Peyer's patch (tissue), 4 donors: ENCODE results near the gene TENT5C.

Source experiments
- CTCF ChIP-seq, 6 experiments: fragments of 450-650 bp in 4 of 6; fragments of 200-600 bp in 2 of 6; sonication (generic) in 1 of 6; IDR thresholded peaks; one replicate each; pipeline ENCODE4 v1.5.1; 2017 to 2019; ENCODE audit warnings: antibody characterized with exemption in 6 of 6, mild to moderate bottlenecking in 3 of 6, moderate library complexity in 1 of 6
- POLR2A ChIP-seq, 2 donors: fragments of 450-650 bp; IDR thresholded peaks; one replicate each; pipeline ENCODE4 v1.5.1; 2017; ENCODE audit warnings: antibody characterized with exemption in 2 of 2, mild to moderate bottlenecking in 2 of 2, moderate library complexity in 2 of 2

- TF ChIP-seq POLR2A (IDR thresholded peaks at IDR 0.05) (no peak), CTCF (IDR thresholded peaks at IDR 0.05) (no peak)
Measured at GRCh38 chr1:117609471-117609911, 3.6 kb downstream of the TENT5C start.
